ENCODE data around the gene GDA. TPM values are rescaled to one million over a fixed set of nuclear protein-coding genes. Genes with fewer than 3 reads are reported as not detected.

The GDA gene
- total and polyA plus RNA-seq, 4 donors, result 0.37 to 24.4 (median 19.5) TPM

GRCh38 chr9:72169178-72169577, 19.9 kb downstream of the GDA start:
- peaks cover 0 to 8% (median 4%) of the 10 kb centered on the region in 4 donors for H3K36me3 ChIP-seq (ENCODE audit: control insufficient read depth in 4 of 4, insufficient read depth in 3 of 4, low read depth in 1 of 4, low read length in 3 of 4)
- no peak overlapping the region for H3K4me3 ChIP-seq (ENCODE audit: low read depth in 1 of 3, low read length in 3 of 3)
- DNase-seq (ENCODE audit: low spot score), result no peak
- no peaks in the 10 kb centered on the region for H3K27me3 ChIP-seq (ENCODE audit: control insufficient read depth in 4 of 4, insufficient read depth in 4 of 4, low read length in 3 of 4)
- TF ChIP-seq FOXA2 (IDR thresholded peaks at IDR 0.05) (peak; percentile 86), ZBTB33 (IDR thresholded peaks at IDR 0.05) (no peak)
- no peak overlapping the region for H3K9ac ChIP-seq (ENCODE audit: low read depth in 1 of 2, low read length in 2 of 2)
- peak overlapping the region in 1 of 2 donors; percentile 4 for H3K27ac ChIP-seq (ENCODE audit: low read depth in 1 of 2, low read length in 2 of 2)
- H3K4me1 ChIP-seq (ENCODE audit: control insufficient read depth in 4 of 4, insufficient read depth in 4 of 4, low read length in 3 of 4), result peaks cover 4 to 34% (median 16%) of the 10 kb centered on the region in 4 donors
- H3K9me3 ChIP-seq (ENCODE audit: control insufficient read depth in 4 of 4, low read length in 3 of 4), result no peaks in the 10 kb centered on the region

- no peak for DNase-seq (ENCODE audit: low spot score)
- H3K27me3 ChIP-seq (ENCODE audit: control insufficient read depth in 4 of 4, insufficient read depth in 4 of 4, low read length in 3 of 4), result no peaks in the 10 kb centered on the region
- WGBS, result 90% methylated on average over 4 of the region's 4 CpGs
- TF ChIP-seq GABPA (IDR thresholded peaks at IDR 0.05 in 1 of 2, conservative IDR thresholded peaks at IDR 0.05 in 1 of 2) (no peak), FOXA1 (IDR thresholded peaks at IDR 0.05) (no peak), REST (IDR thresholded peaks at IDR 0.05) (no peak), RXRA (IDR thresholded peaks at IDR 0.05) (no peak), FOXA2 (IDR thresholded peaks at IDR 0.05) (no peak), EGR1 (IDR thresholded peaks at IDR 0.05; ENCODE audit: low read depth in 2 of 2) (no peak), TAF1 (conservative IDR thresholded peaks at IDR 0.05) (no peak)
- H3K9ac ChIP-seq (ENCODE audit: low read depth in 1 of 2, low read length in 2 of 2), result no peak overlapping the region
- no peak overlapping the region for H3K27ac ChIP-seq (ENCODE audit: low read depth in 1 of 2, low read length in 2 of 2)
- peaks cover 0 to 17% (median 14%) of the 10 kb centered on the region in 4 donors for H3K4me1 ChIP-seq (ENCODE audit: control insufficient read depth in 4 of 4, insufficient read depth in 4 of 4, low read length in 3 of 4)
- peaks cover 0 to 12% (median 6%) of the 10 kb centered on the region in 4 donors for H3K36me3 ChIP-seq (ENCODE audit: control insufficient read depth in 4 of 4, insufficient read depth in 3 of 4, low read depth in 1 of 4, low read length in 3 of 4)
- no peak overlapping the region for H3K4me3 ChIP-seq (ENCODE audit: low read depth in 1 of 3, low read length in 3 of 3)
- no peaks in the 10 kb centered on the region for H3K9me3 ChIP-seq (ENCODE audit: control insufficient read depth in 4 of 4, low read length in 3 of 4)
Observed at GRCh38 chr9:72173080-72173479, 23.8 kb downstream of the GDA start.

GRCh38 chr9:72185561-72185960, 36.3 kb downstream of the GDA start:
- H3K4me3 ChIP-seq (ENCODE audit: low read depth in 1 of 3, low read length in 3 of 3), result no peak overlapping the region

More at GRCh38 chr9:72185561-72185960, 36.3 kb downstream of the GDA start:
- Histone ChIP-seq H3K27me3 (ENCODE audit: control insufficient read depth in 4 of 4, insufficient read depth in 4 of 4, low read length in 3 of 4) (no peaks in the 10 kb centered on the region), H3K4me1 (ENCODE audit: control insufficient read depth in 4 of 4, insufficient read depth in 4 of 4, low read length in 3 of 4) (peaks cover 3 to 25% (median 10%) of the 10 kb centered on the region in 4 donors), H3K36me3 (ENCODE audit: control insufficient read depth in 4 of 4, insufficient read depth in 3 of 4, low read depth in 1 of 4, low read length in 3 of 4) (peaks cover 0 to 5% (median 3%) of the 10 kb centered on the region in 4 donors), H3K27ac (ENCODE audit: low read depth in 1 of 2, low read length in 2 of 2) (no peak overlapping the region), H3K9ac (ENCODE audit: low read depth in 1 of 2, low read length in 2 of 2) (no peak overlapping the region), H3K9me3 (ENCODE audit: control insufficient read depth in 4 of 4, low read length in 3 of 4) (no peaks in the 10 kb centered on the region)
- DNase-seq (ENCODE audit: low spot score), result no peak
- WGBS, result 58% methylated on average over 2 of the region's 2 CpGs
- peak; percentile 51 for TF ChIP-seq FOXA2 (IDR thresholded peaks at IDR 0.05)
- TF ChIP-seq YY1 (IDR thresholded peaks at IDR 0.05), result peak; percentile 41
- TF ChIP-seq REST (IDR thresholded peaks at IDR 0.05), result no peak
- no peak for TF ChIP-seq EGR1 (IDR thresholded peaks at IDR 0.05; ENCODE audit: low read depth in 2 of 2)
- no peak for TF ChIP-seq NR2F2 (IDR thresholded peaks at IDR 0.05)
- no peak for TF ChIP-seq CTCF (IDR thresholded peaks at IDR 0.05; ENCODE audit: low read depth, low read length, missing input control)
- peak; percentile 58 to 72 for TF ChIP-seq RAD21 (IDR thresholded peaks at IDR 0.05)
- peak; percentile 39 to 46 for TF ChIP-seq HNF4A (conservative IDR thresholded peaks at IDR 0.05)
- no peak for TF ChIP-seq ZBTB33 (IDR thresholded peaks at IDR 0.05)
